Choroid plexus epithelial cell (primary cell): Measurements from ENCODE around the gene KIF13A.

ENCODE experiments used
- DNase-seq: peaks from one replicate; pipeline ENCODE4 v3.0.0-alpha.2; 2010; ENCODE audit warnings: low read depth
- H3K4me3 ChIP-seq: 2 replicates; pipeline ENCODE4 v1.5.1; 2011; ENCODE audit warnings: low read depth, mild to moderate bottlenecking, control low read depth, low read length, moderate library complexity
- CTCF ChIP-seq: conservative IDR thresholded peaks from 2 replicates; pipeline ENCODE4 v1.5.1; 2011; ENCODE audit warnings: low read depth, mild to moderate bottlenecking, control low read depth, inconsistent platforms, low read length, moderate library complexity

KIF13A gene

GRCh38 chr6:17905611-17906592 lies 81.5 kb downstream of the KIF13A start:
- TF ChIP-seq CTCF = peak; percentile 2

GRCh38 chr6:17904491-17905120 lies 82.8 kb downstream of the KIF13A start:
- TF ChIP-seq CTCF = no peak

More at GRCh38 chr6:17905611-17906592, 81.5 kb downstream of the KIF13A start:
- H3K4me3 ChIP-seq = no peak overlapping the region
- peak; percentile 75 for DNase-seq

GRCh38 chr6:17902974-17903373 lies 84.5 kb downstream of the KIF13A start:
- H3K4me3 ChIP-seq = no peak overlapping the region
- TF ChIP-seq CTCF = no peak
- peak; percentile 40 for DNase-seq

More at GRCh38 chr6:17904491-17905120, 82.8 kb downstream of the KIF13A start:
- H3K4me3 ChIP-seq = no peak overlapping the region
- no peak for DNase-seq

GRCh38 chr6:17901493-17901892 lies 85.9 kb downstream of the KIF13A start:
- no peak for TF ChIP-seq CTCF
- DNase-seq = no peak

GRCh38 chr6:17900011-17900410 lies 87.4 kb downstream of the KIF13A start:
- H3K4me3 ChIP-seq = no peak overlapping the region
- TF ChIP-seq CTCF = no peak
- no peak for DNase-seq

More at GRCh38 chr6:17901493-17901892, 85.9 kb downstream of the KIF13A start:
- no peak overlapping the region for H3K4me3 ChIP-seq

GRCh38 chr6:17899491-17899890 lies 87.9 kb downstream of the KIF13A start:
- no peak overlapping the region for H3K4me3 ChIP-seq
- no peak for DNase-seq
- TF ChIP-seq CTCF = no peak
